Hematopoietic multipotent progenitor cell treated with erythropoietin and hydrocortisone succinate and interleukin-3 and kit ligand, for 4 days (in vitro differentiated cells): Measurements from ENCODE around the gene ACSM2A.
"Not testable (repeated sequence)": the region's sequence is repeated elsewhere in the genome, so short reads cannot be mapped to it uniquely, and the experiment has no call there.

Source experiments
- DNase-seq: peaks from one replicate; pipeline ENCODE4 v3.0.0-alpha.2; 2015

The ACSM2A gene

GRCh38 chr16:20451364-20451763 is at the start of gene ACSM2A:
TSS of gene ACSM2A (plus strand) at chr16:20451521. CDS start at chr16:20460115, 8,594 bp downstream.
- DNase-seq, result not testable (repeated sequence)

GRCh38 chr16:20402651-20403050 is 48.7 kb upstream of the ACSM2A start:
- DNase-seq, result no peak

- no peak for DNase-seq
Observed at GRCh38 chr16:20404637-20405036, 46.7 kb upstream of the ACSM2A start, which contains the start of gene PDILT. TSS of gene PDILT (minus strand) at chr16:20404737. CDS start at chr16:20399300, 5,437 bp downstream.

- DNase-seq, result no peak
Observed at GRCh38 chr16:20409398-20410120, 41.8 kb upstream of the ACSM2A start, which contains the start of gene ACSM5. TSS of gene ACSM5 (plus strand) at chr16:20409534. CDS start at chr16:20411485, 1,951 bp downstream.

GRCh38 chr16:20410121-20410723 is 41.1 kb upstream of the ACSM2A start:
- DNase-seq, result no peak

GRCh38 chr16:20411055-20411454 is 40.3 kb upstream of the ACSM2A start:
- no peak for DNase-seq

GRCh38 chr16:20415541-20415940 is 35.8 kb upstream of the ACSM2A start:
- DNase-seq, result no peak

- DNase-seq, result not testable (repeated sequence)
Observed at GRCh38 chr16:20419093-20419492, 32.2 kb upstream of the ACSM2A start.

- DNase-seq, result not testable (repeated sequence)
Observed at GRCh38 chr16:20421748-20422147, 29.6 kb upstream of the ACSM2A start.

- not testable (repeated sequence) for DNase-seq
Observed at GRCh38 chr16:20423772-20424128, 27.6 kb upstream of the ACSM2A start.

GRCh38 chr16:20424129-20424866 is 27.0 kb upstream of the ACSM2A start:
- no peak for DNase-seq

- DNase-seq, result not testable (repeated sequence)
Observed at GRCh38 chr16:20427401-20427797, 23.9 kb upstream of the ACSM2A start.

GRCh38 chr16:20429499-20429898 is 21.8 kb upstream of the ACSM2A start:
- not testable (repeated sequence) for DNase-seq

- DNase-seq, result not testable (repeated sequence)
Observed at GRCh38 chr16:20430480-20430879, 20.8 kb upstream of the ACSM2A start.

GRCh38 chr16:20430948-20431347 is 20.4 kb upstream of the ACSM2A start:
- DNase-seq, result no peak

GRCh38 chr16:20438950-20439349 is 12.4 kb upstream of the ACSM2A start:
- DNase-seq, result not testable (repeated sequence)

GRCh38 chr16:20439820-20440231 is 11.5 kb upstream of the ACSM2A start:
- DNase-seq, result not testable (repeated sequence)

GRCh38 chr16:20440731-20441130 is 10.6 kb upstream of the ACSM2A start:
- not testable (repeated sequence) for DNase-seq

GRCh38 chr16:20441191-20441590 is 10.1 kb upstream of the ACSM2A start:
- DNase-seq, result no peak

GRCh38 chr16:20441859-20442258 is 9.5 kb upstream of the ACSM2A start:
- DNase-seq, result not testable (repeated sequence)

- not testable (repeated sequence) for DNase-seq
Observed at GRCh38 chr16:20446652-20447393, 4.5 kb upstream of the ACSM2A start.

- not testable (repeated sequence) for DNase-seq
Observed at GRCh38 chr16:20453633-20454032, 2.3 kb downstream of the ACSM2A start.

GRCh38 chr16:20459227-20459626 is 7.9 kb downstream of the ACSM2A start:
- not testable (repeated sequence) for DNase-seq
